Activated gamma-delta T cell (primary cell): ENCODE data around the gene SERPINH1.

Source experiments
- DNase-seq: peaks from one replicate; lab custom pipeline; 2025; lab: John Stamatoyannopoulos, UW

The SERPINH1 gene

DNA sequence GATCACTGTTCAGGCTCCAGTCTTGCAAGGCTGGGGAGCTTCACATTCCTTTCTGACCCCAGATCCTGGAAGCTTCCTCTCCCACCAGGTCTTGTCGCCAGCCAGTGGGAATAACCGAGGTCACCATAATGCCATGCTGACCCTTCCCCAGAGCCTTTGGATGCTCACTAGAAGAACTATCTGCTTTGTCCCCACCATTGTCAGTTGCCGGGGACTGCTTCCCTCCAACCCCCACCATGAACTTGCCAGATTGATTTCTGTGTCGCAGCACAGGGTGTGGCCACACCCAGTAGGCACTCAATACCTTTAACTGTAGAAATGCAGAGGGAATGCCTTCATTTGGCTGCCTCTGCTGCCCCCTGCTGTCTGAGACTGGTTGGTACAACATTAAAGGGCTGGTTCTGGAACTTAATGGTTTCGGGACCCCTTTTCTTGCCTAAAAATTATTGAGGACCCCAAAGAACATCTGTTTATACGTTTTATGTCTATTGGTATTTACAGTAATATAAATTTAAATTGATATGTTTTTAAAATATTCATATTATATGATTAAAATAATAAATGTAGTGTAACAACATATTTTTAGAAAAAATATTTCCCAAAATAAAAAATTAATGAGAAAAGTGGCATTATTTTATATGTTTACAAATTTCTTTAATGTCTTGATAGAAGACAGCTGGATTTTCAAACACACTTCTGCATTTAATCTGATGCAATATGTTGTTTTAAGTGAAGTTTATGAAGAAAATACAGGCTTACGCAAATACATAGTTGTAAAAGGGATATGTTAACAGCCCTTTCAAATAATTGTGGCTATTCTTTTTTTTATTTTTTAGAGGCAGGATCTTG is 29.6 kb upstream of the SERPINH1 start:
- no peak for DNase-seq

DNA sequence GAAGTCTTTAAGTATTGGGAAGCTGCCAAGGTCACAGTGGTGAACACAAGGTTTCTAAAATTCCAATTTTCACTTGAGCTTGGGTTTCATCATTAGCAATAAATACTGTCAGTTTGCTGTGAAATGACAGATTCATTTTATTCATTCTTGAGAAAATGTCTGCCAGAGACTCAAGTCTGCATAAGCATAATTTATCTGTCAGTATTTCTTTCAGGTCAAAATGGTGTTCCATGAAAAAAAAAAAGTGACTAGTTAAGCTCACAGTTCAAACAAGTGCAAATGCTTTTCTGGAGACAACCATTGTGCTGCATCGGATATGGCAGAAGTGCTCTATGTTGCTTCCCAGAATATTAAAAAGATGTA is 28.2 kb upstream of the SERPINH1 start:
- DNase-seq: no peak

DNA sequence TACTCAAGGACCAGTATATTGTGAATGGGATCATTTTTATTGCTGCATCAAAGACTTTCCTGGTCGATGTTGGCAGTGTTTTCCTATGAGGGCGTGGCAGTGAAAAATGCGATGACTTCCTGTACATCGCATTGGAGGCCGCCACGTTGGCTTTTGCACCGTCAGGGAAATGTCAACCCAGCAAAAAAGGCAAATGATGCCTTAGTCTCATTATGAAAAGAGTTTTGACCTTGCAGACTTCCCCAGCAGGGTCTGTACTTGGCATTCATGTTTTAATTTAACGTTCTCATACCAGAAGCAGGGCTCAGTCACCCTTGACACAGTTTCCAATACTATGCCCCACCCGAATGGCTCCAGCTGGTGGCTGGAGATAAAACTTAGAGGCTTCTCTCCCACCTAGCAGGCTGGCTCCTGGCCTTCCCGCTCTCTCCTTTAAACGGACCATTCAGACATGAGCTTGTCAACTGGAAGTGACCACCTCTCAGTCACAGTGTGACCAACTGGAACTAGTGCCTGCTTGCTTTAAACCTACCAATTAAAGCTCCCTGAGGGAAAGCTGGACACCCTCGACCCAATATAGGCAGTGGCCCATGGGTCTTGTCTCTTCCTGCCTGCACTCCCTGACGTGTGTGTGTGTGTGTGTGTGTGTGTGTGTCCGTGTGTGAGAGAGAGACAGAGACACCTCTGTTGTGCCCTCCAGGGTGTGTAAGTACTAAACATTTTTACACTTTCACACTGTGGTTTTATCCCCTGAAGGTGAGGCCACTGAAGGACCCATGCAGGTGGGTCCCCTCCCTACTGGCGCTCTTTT is 27.6 kb upstream of the SERPINH1 start:
- DNase-seq: no peak

DNA sequence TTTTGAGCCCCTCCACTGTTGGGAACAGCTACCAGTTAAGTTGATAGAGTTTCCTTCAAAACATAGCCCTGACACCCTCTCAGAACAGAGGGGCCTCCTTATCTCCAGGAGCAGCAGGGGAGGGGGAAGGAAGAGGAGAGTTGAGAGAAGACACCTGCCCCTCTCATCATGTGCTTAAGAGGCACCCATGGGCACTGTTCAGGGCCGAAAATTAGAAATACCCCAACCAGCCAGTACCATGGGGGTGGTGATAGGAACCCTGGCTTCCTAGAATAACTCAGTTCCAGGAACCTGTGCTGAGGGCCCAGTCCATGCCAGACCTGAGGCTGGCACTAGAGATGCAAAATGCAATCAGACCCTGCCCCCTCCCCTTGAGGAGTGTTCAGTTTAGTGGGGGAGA is 27.0 kb upstream of the SERPINH1 start:
- DNase-seq: no peak

DNA sequence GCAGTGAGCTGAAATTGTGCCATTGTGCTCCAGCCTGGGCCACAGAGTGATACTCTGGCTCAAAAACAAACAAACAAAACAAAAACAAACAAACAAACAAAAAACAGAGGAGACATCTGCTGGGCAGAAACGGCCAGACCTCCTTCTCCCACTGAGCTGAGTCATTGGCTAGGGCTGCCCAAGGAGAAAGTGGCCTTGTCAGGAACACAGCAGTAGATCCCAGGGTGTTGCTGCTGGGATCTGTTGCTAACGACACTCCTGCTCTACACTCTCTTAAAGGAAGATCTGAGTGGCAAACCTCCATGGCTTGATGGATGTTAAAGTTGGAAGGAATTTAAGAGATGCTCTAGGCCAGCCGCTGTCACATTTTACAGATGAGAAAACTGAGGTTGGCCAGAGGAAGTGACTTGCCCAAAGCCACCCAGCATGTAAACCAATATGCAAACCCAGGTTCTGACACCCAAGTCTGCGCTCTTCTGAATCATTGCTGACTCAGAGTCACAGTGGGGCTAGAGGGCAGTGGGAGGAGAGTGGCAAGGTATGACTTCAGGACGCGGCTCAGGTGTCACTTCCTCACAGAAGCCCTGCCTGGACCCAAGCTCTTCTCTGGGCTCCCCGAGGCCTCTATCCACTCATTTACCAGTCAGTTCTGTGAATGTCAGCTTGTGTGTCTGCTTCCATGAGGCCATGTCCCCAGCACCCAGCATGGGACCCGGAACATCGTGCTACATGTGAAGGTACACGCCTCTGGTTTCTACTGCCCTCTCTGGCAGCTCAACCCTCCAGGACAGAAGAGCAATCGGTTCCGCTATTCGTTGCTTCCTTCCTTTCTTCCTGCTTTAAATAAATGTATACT is 25.0 kb upstream of the SERPINH1 start:
- DNase-seq: no peak

DNA sequence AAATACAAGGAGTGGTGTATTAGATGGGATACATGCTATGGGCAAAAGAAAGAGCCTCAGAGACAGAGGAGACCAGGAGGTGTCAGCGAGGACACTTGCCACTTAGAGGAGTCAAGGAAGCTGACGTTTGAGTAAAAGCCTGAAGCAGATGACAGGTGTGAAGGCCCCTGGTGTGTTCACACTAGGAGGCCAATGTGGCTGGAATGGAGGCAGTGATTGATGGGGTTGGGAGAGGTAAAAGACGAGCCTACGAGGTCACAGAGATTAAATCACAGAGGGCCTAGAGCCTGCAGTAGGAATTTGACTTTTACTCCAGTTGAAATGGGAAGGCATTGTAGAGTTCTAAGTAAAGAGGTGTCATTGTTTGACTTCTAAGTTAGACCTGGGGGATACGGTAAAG is 24.3 kb upstream of the SERPINH1 start:
- no peak for DNase-seq

DNA sequence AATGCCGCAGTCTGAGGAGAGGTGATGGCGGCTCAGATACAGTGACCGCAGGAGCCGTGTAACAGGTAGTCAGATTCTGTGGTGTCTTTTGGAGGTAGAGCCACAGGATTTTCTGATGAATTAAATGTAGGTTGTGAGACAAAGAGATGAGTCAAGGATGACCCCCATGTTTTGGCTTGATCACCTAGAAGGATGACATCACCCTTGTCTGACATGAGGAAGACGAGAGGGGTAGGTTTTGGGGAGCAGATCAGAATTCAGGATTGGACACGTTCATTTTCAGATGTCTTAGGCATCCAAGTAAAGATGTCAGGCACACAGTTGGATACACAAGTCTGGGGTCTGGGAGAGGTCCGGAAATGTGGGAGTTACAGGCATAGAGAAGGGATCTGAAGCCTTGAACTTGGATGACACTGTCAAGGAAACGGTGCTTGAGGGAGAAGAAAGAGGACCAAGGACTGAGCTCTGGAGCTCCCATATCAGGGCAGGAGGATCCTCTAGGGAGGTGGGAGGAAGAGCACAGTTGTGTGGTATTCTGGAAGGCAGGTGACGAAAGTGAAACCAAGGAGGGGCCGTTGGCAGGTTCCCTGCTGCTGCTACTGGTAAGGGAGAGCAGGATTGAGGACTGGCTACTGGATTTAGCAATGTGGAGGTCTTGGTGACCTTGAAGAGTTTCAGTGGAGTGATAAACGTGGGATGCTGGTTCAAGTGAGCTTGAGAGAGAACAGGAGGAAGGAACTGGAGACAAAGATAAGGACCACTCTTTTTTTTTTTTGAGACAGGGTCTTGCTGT is 23.7 kb upstream of the SERPINH1 start:
- DNase-seq: no peak

DNA sequence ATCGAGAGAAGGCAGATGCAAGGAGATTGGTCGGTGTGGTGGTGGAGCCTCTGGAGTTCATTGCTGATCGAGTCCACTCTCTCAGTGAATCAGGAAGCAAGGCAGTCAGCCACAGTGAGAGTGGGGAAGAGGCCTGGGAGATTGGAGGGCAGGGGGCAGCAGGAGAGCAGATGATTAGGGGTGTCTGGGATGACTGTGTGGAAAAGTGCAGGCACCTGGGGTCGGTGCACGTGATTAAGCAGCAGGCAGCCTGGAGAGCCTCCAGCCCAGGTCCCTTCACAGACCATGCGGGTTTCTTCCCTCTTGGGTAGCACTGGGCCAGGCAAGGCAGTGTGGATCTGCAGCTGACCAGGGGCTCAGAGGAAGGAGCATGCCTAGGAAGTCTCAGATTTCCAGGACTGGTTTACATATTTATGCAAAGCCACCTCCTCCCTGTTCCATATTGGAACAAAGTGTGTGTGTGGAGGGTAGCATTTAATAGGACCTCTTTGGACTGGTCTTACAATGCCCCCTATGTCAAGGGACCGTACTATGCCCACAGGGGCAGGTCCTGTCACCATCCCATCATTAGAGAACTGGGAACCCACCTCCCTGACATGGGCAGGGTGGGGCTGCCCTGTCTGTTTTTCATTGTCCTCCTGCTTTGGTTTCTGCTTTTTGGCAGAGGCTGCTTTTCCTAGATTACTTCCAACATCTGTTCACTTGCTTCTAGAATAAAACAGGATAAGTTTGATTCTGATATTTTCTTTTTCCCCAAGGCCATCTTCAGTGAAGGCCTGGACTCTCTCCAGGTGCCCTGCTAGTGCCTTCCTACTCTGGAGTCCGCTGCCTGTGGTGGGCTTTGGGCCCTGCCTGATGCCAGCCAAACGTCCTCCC is 22.4 kb upstream of the SERPINH1 start:
- no peak for DNase-seq

DNA sequence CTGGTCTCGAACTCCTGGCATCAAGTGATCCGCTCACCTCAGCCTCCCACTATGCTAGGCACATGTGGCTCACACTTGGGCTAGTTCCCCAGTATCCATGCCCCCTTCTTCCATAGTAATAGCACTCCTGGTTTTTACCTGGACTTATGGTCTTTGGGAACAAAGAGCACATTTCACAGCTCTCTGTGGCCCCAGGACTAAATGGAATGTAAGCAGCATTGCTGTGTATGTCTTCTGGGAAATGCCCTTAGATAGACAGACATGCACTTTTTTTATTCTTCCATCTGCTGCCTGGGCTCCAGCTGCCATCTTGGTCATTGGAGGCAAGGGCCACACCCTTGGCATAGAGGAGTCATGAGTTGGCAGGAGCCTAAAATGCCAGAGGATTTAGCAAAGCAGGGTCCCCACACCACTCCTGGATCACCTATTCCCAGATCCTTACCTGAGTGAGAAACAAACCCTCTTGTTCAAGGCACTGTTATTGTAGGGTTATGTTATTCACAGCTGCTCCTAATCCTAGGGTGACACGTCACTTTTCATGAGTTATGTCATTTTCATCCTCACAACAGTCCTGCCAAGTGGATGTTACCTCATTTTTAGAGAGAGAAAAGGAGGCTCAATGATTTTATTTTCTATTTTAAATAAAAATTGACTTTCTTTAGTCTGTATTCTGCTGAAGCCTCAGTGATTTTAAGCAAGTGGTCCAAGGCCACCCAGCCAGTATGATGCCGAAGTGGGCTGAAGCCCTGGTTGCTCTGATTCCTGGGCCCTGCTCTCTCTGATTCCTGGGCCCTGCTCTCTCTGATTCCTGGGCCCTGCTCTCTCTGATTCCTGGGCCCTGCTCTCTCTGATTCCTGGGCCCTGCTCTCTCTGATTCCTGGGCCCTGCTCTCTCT is 20.6 kb upstream of the SERPINH1 start:
- DNase-seq: no peak

DNA sequence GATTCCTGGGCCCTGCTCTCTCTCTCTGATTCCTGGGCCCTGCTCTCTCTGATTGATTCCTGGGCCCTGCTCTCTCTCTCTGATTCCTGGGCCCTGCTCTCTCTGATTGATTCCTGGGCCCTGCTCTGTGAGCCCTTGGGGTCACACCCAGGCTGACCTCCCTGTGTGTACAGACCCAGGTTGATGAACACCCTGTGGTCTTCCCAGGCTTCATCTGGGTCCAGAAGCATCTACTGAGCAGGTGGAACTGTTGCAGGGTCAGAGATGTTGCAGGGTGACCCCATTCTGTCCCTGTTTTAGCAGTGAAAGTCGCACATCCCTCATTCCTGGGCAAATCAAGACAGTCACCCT is 20.0 kb upstream of the SERPINH1 start:
- no peak for DNase-seq

DNA sequence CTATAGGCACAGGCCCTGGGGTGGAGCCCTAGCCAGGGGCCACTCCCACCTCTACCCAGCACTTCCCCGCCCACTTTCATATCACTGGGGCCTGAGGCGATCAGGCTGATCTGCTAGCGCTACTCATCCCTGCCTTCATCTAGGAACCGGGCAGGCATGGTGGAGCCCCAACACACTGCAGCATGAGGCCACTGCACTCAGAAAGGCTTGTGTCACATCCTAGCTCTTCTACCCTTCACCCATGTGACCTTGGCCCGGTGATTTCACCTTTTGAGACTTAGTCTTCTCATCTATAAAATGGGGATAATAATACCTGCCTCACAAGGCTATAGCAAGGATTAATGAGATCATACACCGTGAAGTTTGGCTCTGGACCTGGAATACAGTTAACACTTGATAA is 18.2 kb upstream of the SERPINH1 start:
- DNase-seq: no peak

DNA sequence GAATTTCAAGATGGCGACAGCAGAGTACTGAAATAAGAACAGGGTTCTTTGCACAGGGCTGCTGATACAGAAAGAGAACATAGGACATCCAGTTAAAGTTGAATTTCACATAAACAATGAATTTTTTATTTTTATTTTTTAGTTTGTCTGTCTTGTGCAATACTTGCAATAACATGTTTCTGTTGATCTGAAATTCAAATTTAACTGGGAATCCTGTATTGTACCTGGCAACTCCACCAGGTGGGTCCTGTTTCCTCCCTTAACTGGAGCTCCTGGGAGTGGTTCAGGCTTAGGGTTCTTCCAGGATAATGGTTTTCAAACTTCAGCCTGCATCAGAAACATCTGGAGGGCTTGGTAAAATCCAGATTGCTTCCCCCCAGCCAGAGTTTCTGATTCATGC is 14.9 kb upstream of the SERPINH1 start:
- no peak for DNase-seq

DNA sequence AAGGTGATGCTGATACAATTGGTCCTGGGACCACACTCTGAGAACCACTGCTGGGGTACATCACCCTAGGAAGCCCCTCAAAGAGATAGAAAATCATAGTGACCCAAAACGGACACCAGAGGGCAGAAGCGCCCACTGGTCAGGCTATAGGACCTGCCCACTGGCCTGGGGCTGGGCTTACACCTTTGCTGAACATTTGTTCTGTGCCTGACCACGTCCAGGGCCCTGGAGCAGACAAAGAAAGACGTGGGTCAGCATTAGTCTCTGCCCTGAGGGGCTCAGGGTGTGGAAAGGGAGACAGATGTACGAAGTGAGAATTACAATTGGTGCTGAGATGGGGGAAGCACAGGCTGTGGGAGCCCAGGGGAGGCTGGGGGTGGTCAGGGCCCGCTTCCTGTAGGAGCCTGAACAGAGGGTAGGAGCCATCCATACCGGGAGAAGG is 14.4 kb upstream of the SERPINH1 start:
- no peak for DNase-seq

DNA sequence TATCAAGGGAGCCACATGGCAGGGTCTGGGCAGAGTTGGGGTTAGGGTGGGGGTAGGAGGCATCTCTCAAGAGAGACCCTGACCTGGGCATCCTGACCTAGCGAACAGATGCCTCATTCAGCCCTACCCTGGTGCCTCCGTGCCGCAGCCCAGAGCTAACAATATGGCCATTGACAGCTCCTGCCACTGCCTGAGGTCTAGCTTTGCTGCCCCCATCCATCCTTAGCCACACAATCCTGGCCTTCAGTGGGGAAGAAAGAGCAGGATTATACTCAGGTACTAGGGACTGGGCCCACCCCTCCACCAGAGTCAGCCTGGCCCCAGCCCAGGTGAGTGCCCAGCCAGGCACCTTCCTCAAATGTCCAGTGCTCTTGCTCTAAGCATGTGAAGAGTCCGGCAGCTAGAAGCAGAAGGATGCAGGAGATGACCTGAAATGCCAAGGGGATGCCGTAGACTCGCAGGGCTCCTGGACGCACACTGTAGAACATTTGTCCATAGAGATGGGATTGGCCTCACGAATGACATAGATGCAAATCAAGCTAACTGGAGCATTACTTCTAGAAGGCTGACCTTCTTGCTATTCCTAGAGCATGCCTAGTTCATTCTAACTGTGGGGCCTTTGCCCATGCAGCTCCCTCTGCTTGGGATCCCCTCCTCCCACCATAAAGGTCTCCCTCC is 13.3 kb upstream of the SERPINH1 start:
- no peak for DNase-seq

DNA sequence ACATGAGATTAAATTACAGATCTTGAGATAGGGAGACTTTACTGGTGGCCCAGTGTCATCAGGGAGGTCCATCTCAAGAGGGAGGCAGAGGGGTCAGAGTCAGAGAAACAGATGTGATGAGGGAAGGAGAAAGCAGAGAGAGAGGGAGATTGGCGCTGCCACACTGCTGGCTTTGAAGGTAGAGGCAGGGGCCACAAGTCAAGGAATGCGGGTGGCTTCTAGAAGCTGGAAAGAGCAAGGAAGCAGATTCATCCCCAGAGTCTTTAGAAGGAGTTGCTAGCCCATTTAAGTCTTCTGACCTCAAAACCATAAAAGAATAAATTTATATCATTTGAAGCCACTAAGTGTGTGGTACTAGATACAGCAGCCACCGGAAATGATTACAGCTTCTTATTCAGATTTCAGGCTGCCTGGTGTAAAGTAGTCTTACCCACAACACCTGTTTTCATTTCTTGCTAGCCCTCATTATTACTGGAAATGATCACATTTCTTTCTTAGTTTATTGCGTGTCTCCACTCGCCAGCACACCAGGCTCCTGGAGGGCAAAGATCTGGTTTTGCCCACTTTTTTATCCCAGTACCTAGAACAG is 12.6 kb upstream of the SERPINH1 start:
- no peak for DNase-seq

DNA sequence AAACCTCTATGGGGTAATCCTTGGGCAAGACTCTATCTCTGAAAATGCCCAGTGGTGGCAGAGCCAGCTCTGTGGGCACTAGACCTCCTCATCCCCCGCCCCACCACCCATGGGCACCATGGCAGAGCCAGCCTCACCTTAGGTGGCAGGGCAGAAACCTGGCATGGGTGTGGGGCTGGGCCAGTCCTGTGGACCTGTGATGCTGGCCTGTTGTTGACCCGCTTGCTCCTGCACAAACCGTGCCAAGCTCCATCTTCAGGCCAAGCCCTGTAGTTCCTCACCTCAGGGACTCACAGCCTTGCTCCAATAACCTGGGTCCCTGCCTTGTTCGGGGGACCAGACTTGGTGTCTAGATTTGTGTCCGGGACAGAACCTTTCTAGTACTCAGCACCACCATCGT is 8.9 kb upstream of the SERPINH1 start:
- DNase-seq: no peak

DNA sequence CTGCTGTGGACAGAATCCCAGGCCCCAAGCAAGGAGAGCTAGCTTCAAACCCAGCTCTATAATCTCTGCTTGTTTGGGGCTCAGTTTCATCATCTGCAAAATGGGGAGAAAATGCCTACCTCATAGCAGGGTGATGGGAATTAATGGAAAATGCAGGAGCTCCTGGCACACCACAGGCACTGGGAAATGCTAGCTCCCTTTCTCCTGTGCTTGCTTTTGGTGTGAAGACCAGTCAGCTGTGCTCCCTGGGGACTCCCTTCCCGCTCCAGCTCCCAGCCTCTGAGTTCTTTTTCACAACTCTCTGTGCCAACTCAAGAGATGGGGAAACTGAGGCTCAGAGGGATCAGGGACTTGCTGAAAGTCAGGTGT is 8.2 kb upstream of the SERPINH1 start:
- DNase-seq: no peak

DNA sequence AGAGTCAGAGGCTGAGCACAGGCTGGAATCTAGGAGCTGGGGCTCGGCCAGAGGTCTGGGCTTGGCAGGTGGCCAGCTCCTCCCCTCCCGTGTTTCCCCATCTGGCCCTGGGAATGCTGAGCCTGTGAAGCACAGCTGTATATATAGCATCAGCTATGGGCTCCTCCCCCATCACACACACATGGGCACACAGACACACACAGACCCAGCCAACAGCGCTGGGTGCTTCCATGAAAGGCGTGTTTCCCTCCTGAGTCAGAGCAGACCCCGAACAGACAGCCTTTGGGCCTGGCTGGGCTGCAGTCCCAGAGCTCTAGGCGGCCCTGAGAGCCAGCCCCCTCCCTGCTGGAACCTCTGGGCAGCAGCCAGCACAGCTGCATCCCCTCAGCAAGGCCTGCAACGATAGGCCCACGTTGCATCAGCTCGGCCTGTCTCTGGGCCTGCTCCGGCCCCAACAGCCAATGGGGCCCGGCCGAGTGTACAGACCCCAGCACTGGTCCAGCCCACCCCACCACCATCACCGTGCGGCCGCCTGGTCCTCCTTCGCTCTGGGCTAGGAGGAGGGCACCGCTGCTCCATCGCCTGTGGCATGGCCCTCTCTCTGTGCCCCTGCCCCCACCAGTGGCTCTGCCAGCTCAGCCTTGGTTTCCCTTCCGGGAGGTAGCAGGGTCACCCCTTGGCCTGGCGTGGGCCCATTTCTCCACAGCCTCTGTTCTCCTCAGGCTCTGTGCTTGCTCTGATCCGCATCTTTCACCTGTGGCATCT is 7.6 kb upstream of the SERPINH1 start:
- DNase-seq: no peak
